HEK293T (cell line): ENCODE measurements around the gene DLG5.

Experiments
- ARNT ChIP-seq: fragments of 450-650 bp; IDR thresholded peaks from 2 replicates; pipeline ENCODE4 v1.6.1; 2017; ENCODE audit warnings: mild to moderate bottlenecking
- BHLHE40 ChIP-seq: fragments of 450-650 bp; IDR thresholded peaks from 2 replicates; pipeline ENCODE4 v1.6.1; 2016; ENCODE audit warnings: mild to moderate bottlenecking, moderate library complexity, borderline replicate concordance
- ELF4 ChIP-seq: fragments of 450-650 bp; IDR thresholded peaks from 2 replicates; pipeline ENCODE4 v1.6.1; 2017; ENCODE audit warnings: antibody characterized with exemption
- FOXA1 ChIP-seq: fragments of 450-650 bp; IDR thresholded peaks from 2 replicates; pipeline ENCODE4 v1.6.1; 2016; ENCODE audit warnings: mild to moderate bottlenecking
- FOXK2 ChIP-seq: fragments of 450-650 bp; IDR thresholded peaks from 2 replicates; pipeline ENCODE4 v1.6.1; 2016; ENCODE audit warnings: mild to moderate bottlenecking
- FOXM1 ChIP-seq: fragments of 450-650 bp; IDR thresholded peaks from 2 replicates; pipeline ENCODE4 v1.6.1; 2017; ENCODE audit warnings: mild to moderate bottlenecking, borderline replicate concordance
- L3MBTL2 ChIP-seq: fragments of 450-650 bp; conservative IDR thresholded peaks from 2 replicates; pipeline ENCODE4 v1.6.1; 2016; ENCODE audit warnings: mild to moderate bottlenecking
- NFRKB ChIP-seq: fragments of 450-650 bp; IDR thresholded peaks from 2 replicates; pipeline ENCODE4 v1.6.1; 2016; ENCODE audit warnings: mild to moderate bottlenecking, moderate library complexity
- SP1 ChIP-seq: fragments of 450-650 bp; IDR thresholded peaks from 2 replicates; pipeline ENCODE4 v1.6.1; 2017
- SUZ12 ChIP-seq: fragments of 450-650 bp; IDR thresholded peaks from 2 replicates; pipeline ENCODE4 v1.6.1; 2016; ENCODE audit warnings: mild to moderate bottlenecking
- TARDBP ChIP-seq: fragments of 450-650 bp; IDR thresholded peaks from 2 replicates; pipeline ENCODE4 v1.6.1; 2016
- ZNF384 ChIP-seq: fragments of 450-650 bp; IDR thresholded peaks from 2 replicates; pipeline ENCODE4 v1.6.1; 2016
- TF ChIP-seq, protein P1 (sequence below): fragments of 450-650 bp; IDR thresholded peaks from 2 replicates; pipeline ENCODE4 v1.6.1; 2016

GRCh38 chr10:77825965-77826364 is 100.6 kb downstream of the DLG5 start:
- TF ChIP-seq BHLHE40 (no peak), TARDBP (no peak), SUZ12 (no peak), FOXK2 (no peak), ELF4 (no peak), SP1 (no peak), FOXM1 (no peak), NFRKB (no peak), ARNT (no peak), L3MBTL2 (no peak), FOXA1 (no peak), ZNF384 (no peak)
- TF ChIP-seq, protein P1, sequence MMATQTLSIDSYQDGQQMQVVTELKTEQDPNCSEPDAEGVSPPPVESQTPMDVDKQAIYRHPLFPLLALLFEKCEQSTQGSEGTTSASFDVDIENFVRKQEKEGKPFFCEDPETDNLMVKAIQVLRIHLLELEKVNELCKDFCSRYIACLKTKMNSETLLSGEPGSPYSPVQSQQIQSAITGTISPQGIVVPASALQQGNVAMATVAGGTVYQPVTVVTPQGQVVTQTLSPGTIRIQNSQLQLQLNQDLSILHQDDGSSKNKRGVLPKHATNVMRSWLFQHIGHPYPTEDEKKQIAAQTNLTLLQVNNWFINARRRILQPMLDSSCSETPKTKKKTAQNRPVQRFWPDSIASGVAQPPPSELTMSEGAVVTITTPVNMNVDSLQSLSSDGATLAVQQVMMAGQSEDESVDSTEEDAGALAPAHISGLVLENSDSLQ = no peak
